ENCODE results near the gene KCTD21.

DNA sequence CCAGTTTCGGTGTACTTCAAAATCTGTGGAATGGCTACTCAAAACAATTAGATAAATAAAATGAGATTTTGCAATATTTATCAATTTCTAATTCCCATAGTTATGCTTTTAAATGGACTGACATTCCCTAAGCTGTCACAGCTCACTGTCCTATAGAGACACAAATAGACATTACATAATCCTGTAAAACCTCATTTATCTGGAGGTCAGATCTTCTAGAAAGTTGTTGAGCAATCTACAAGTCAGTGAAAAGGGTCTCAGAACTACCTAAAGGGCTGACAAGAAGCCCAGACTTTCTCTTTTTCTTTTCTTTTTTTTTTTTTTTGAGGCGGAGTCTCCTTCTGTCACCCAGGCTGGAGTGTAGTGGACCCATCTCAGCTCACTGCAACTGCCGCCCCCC lies 61.0 kb downstream of the KCTD21 start:
- no peak for TF ChIP-seq POLR2A (IDR thresholded peaks at IDR 0.05)
- TF ChIP-seq, protein P1, sequence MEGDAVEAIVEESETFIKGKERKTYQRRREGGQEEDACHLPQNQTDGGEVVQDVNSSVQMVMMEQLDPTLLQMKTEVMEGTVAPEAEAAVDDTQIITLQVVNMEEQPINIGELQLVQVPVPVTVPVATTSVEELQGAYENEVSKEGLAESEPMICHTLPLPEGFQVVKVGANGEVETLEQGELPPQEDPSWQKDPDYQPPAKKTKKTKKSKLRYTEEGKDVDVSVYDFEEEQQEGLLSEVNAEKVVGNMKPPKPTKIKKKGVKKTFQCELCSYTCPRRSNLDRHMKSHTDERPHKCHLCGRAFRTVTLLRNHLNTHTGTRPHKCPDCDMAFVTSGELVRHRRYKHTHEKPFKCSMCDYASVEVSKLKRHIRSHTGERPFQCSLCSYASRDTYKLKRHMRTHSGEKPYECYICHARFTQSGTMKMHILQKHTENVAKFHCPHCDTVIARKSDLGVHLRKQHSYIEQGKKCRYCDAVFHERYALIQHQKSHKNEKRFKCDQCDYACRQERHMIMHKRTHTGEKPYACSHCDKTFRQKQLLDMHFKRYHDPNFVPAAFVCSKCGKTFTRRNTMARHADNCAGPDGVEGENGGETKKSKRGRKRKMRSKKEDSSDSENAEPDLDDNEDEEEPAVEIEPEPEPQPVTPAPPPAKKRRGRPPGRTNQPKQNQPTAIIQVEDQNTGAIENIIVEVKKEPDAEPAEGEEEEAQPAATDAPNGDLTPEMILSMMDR (IDR thresholded peaks at IDR 0.05), result no peak
- no peak for TF ChIP-seq POLR2AphosphoS5 (IDR thresholded peaks at IDR 0.05)
- TF ChIP-seq EP300 (IDR thresholded peaks at IDR 0.05), result no peak
